BLaER1 treated with 17β-estradiol and CSF1 and Interleukin-3, amounts not matched to agents 10 nM and 100 nM (cell line): ENCODE results near the gene C3.

Experiments used
- H3K27ac ChIP-seq, 11 experiments: shearing (Covaris generic); formaldehyde crosslinking; 2 replicates each; pipeline ENCODE4 v1.8.1; 2022
- H3K27me3 ChIP-seq, 11 experiments: shearing (Covaris generic); formaldehyde crosslinking; 2 replicates each; pipeline ENCODE4 v1.8.1; 2022
- H3K36me3 ChIP-seq, 11 experiments: shearing (Covaris generic); formaldehyde crosslinking; 2 replicates each; pipeline ENCODE4 v1.8.1; 2022
- H3K4me1 ChIP-seq, 10 experiments: shearing (Covaris generic); formaldehyde crosslinking; 2 replicates each; pipeline ENCODE4 v1.8.1; 2022
- H3K4me2 ChIP-seq, 11 experiments: shearing (Covaris generic); formaldehyde crosslinking; 2 replicates each; pipeline ENCODE4 v1.8.1; 2022
- H3K4me3 ChIP-seq, 10 experiments: shearing (Covaris generic); formaldehyde crosslinking; 2 replicates each; pipeline ENCODE4 v1.8.1; 2022
- H3K9ac ChIP-seq, 11 experiments: shearing (Covaris generic); formaldehyde crosslinking; 2 replicates each; pipeline ENCODE4 v1.8.1; 2022
- H3K9me3 ChIP-seq, 11 experiments: shearing (Covaris generic); formaldehyde crosslinking; replicated peaks in 1 of 11; 2 replicates each; pipeline ENCODE4 v1.8.1; 2022
- H4K20me1 ChIP-seq, 11 experiments: shearing (Covaris generic); formaldehyde crosslinking; 2 replicates each; pipeline ENCODE4 v1.8.1; 2022
- Cebpa-rat ChIP-seq, 11 experiments: shearing (Covaris generic); IDR thresholded peaks; 2 replicates each; pipeline ENCODE4 v1.8.1; 2022

The C3 gene

GRCh38 chr19:6728346-6728745, 7.9 kb upstream of the C3 start:
- Histone ChIP-seq H3K4me1 (peaks cover 36 to 70% (median 57%) of the 10 kb centered on the region in 10 experiments), H4K20me1 (peaks cover 0 to 11% (median 0%) of the 10 kb centered on the region in 11 experiments; a peak in 5 of 22 replicates), H3K9ac (peak overlapping the region; percentile 15 to 73 (median 61); a peak in 20 of 22 replicates), H3K36me3 (peaks cover 7 to 33% (median 27%) of the 10 kb centered on the region in 11 experiments; a peak in 20 of 22 replicates), H3K27ac (peak overlapping the region in 10 of 11 experiments; percentile 45 to 82 (median 75); a peak in 20 of 22 replicates), H3K4me3 (peak overlapping the region in 6 of 10 experiments; percentile 20 to 56 (median 31); a peak in 8 of 20 replicates), H3K9me3 (no peaks in the 10 kb centered on the region; a peak in 1 of 22 replicates), H3K4me2 (peak overlapping the region; percentile 62 to 93 (median 84)), H3K27me3 (no peaks in the 10 kb centered on the region)
- no peak for TF ChIP-seq Cebpa-rat (IDR thresholded peaks at IDR 0.05)

GRCh38 chr19:6725513-6726231, 5.2 kb upstream of the C3 start:
- Histone ChIP-seq H3K4me3 (no peak overlapping the region), H3K27ac (peak overlapping the region in 7 of 11 experiments; percentile 34 to 76 (median 69); a peak in 11 of 22 replicates), H4K20me1 (no peaks in the 10 kb centered on the region; a peak in 1 of 22 replicates), H3K9ac (peak overlapping the region in 4 of 11 experiments; percentile 6 to 48 (median 22); a peak in 5 of 22 replicates), H3K36me3 (peaks cover 0 to 10% (median 8%) of the 10 kb centered on the region in 11 experiments; a peak in 6 of 22 replicates), H3K27me3 (no peaks in the 10 kb centered on the region), H3K4me2 (peak overlapping the region; percentile 75 to 95 (median 90)), H3K4me1 (peaks cover 63 to 97% (median 84%) of the 10 kb centered on the region in 10 experiments), H3K9me3 (no peaks in the 10 kb centered on the region; a peak in 1 of 22 replicates)
- no peak for TF ChIP-seq Cebpa-rat (IDR thresholded peaks at IDR 0.05)

GRCh38 chr19:6724631-6725492, 4.4 kb upstream of the C3 start:
- TF ChIP-seq Cebpa-rat (IDR thresholded peaks at IDR 0.05): no peak
- peaks cover 0 to 7% (median 4%) of the 10 kb centered on the region in 11 experiments; a peak in 6 of 22 replicates for H3K36me3 ChIP-seq
- H3K27me3 ChIP-seq: no peaks in the 10 kb centered on the region
- no peaks in the 10 kb centered on the region; a peak in 1 of 22 replicates for H4K20me1 ChIP-seq
- peak overlapping the region in 5 of 11 experiments; percentile 6 to 51 (median 44); a peak in 7 of 22 replicates for H3K9ac ChIP-seq
- peak overlapping the region; percentile 75 to 95 (median 90) for H3K4me2 ChIP-seq
- H3K4me1 ChIP-seq: peaks cover 71 to 100% (median 89%) of the 10 kb centered on the region in 10 experiments
- H3K9me3 ChIP-seq: no peaks in the 10 kb centered on the region; a peak in 1 of 22 replicates
- H3K27ac ChIP-seq: peak overlapping the region in 8 of 11 experiments; percentile 64 to 77 (median 72); a peak in 14 of 22 replicates
- H3K4me3 ChIP-seq: no peak overlapping the region

GRCh38 chr19:6723738-6724137, 3.3 kb upstream of the C3 start:
- H4K20me1 ChIP-seq: no peaks in the 10 kb centered on the region
- H3K27me3 ChIP-seq: no peaks in the 10 kb centered on the region
- TF ChIP-seq Cebpa-rat (IDR thresholded peaks at IDR 0.05): no peak
- H3K9me3 ChIP-seq: no peaks in the 10 kb centered on the region; a peak in 1 of 22 replicates
- H3K9ac ChIP-seq: peak overlapping the region in 8 of 11 experiments; percentile 31 to 55 (median 45); a peak in 12 of 22 replicates
- peaks cover 70 to 98% (median 87%) of the 10 kb centered on the region in 10 experiments for H3K4me1 ChIP-seq
- H3K27ac ChIP-seq: peak overlapping the region in 9 of 11 experiments; percentile 53 to 77 (median 72); a peak in 18 of 22 replicates
- peak overlapping the region in 3 of 10 experiments; percentile 40 to 44 (median 44); a peak in 4 of 20 replicates for H3K4me3 ChIP-seq
- H3K4me2 ChIP-seq: peak overlapping the region; percentile 75 to 95 (median 90)
- H3K36me3 ChIP-seq: peaks cover 0 to 5% (median 0%) of the 10 kb centered on the region in 11 experiments; a peak in 3 of 22 replicates

GRCh38 chr19:6723108-6723618, 2.7 kb upstream of the C3 start:
- H3K9me3 ChIP-seq: no peaks in the 10 kb centered on the region; a peak in 1 of 22 replicates
- peaks cover 64 to 96% (median 81%) of the 10 kb centered on the region in 10 experiments for H3K4me1 ChIP-seq
- H4K20me1 ChIP-seq: peaks cover 0 to 2% (median 0%) of the 10 kb centered on the region in 11 experiments; a peak in 3 of 22 replicates
- peak overlapping the region in 9 of 11 experiments; percentile 53 to 77 (median 72); a peak in 18 of 22 replicates for H3K27ac ChIP-seq
- H3K4me3 ChIP-seq: peak overlapping the region in 3 of 10 experiments; percentile 40 to 44 (median 44); a peak in 7 of 20 replicates
- no peaks in the 10 kb centered on the region for H3K27me3 ChIP-seq
- H3K36me3 ChIP-seq: peaks cover 0 to 8% (median 0%) of the 10 kb centered on the region in 11 experiments; a peak in 8 of 22 replicates
- peak overlapping the region in 9 of 11 experiments; percentile 31 to 55 (median 46); a peak in 14 of 22 replicates for H3K9ac ChIP-seq
- TF ChIP-seq Cebpa-rat (IDR thresholded peaks at IDR 0.05): peak in 8 of 11 experiments; percentile 18 to 81 (median 60); a peak in 10 of 22 replicates
- H3K4me2 ChIP-seq: peak overlapping the region; percentile 75 to 95 (median 90)

GRCh38 chr19:6721773-6722172, 1.3 kb upstream of the C3 start:
- Histone ChIP-seq H3K36me3 (peaks cover 0 to 22% (median 5%) of the 10 kb centered on the region in 11 experiments; a peak in 11 of 22 replicates), H3K4me1 (peaks cover 56 to 82% (median 71%) of the 10 kb centered on the region in 10 experiments), H3K4me2 (peak overlapping the region; percentile 75 to 95 (median 90)), H3K27me3 (no peaks in the 10 kb centered on the region), H3K4me3 (no peak overlapping the region), H3K9me3 (no peaks in the 10 kb centered on the region), H3K27ac (peak overlapping the region in 9 of 11 experiments; percentile 62 to 77 (median 72); a peak in 17 of 22 replicates), H3K9ac (peak overlapping the region in 8 of 11 experiments; percentile 6 to 68 (median 40); a peak in 10 of 22 replicates), H4K20me1 (peaks cover 0 to 11% (median 0%) of the 10 kb centered on the region in 11 experiments; a peak in 3 of 22 replicates)
- TF ChIP-seq Cebpa-rat (IDR thresholded peaks at IDR 0.05): no peak

- Histone ChIP-seq H3K9me3 (no peaks in the 10 kb centered on the region), H3K36me3 (peaks cover 0 to 29% (median 5%) of the 10 kb centered on the region in 11 experiments; a peak in 11 of 22 replicates), H3K4me3 (peak overlapping the region in 4 of 10 experiments; percentile 58 to 70 (median 62); a peak in 7 of 20 replicates), H3K27ac (peak overlapping the region in 10 of 11 experiments; percentile 53 to 77 (median 72); a peak in 20 of 22 replicates), H3K4me2 (peak overlapping the region; percentile 75 to 95 (median 90)), H3K9ac (peak overlapping the region in 8 of 11 experiments; percentile 50 to 72 (median 67); a peak in 11 of 22 replicates), H3K4me1 (peaks cover 56 to 76% (median 70%) of the 10 kb centered on the region in 10 experiments), H4K20me1 (peaks cover 0 to 16% (median 0%) of the 10 kb centered on the region in 11 experiments; a peak in 3 of 22 replicates), H3K27me3 (no peaks in the 10 kb centered on the region)
- TF ChIP-seq Cebpa-rat (IDR thresholded peaks at IDR 0.05): no peak
These were observed 656 bp upstream of the C3 start for GRCh38 chr19:6721138-6721474.
